ENCODE results near the gene HOXD3.

GRCh38 chr2:176164201-176164600 lies 7.1 kb downstream of the HOXD3 start:
- no peak for TF ChIP-seq POLR2A (IDR thresholded peaks at IDR 0.05)
- TF ChIP-seq, protein P1, sequence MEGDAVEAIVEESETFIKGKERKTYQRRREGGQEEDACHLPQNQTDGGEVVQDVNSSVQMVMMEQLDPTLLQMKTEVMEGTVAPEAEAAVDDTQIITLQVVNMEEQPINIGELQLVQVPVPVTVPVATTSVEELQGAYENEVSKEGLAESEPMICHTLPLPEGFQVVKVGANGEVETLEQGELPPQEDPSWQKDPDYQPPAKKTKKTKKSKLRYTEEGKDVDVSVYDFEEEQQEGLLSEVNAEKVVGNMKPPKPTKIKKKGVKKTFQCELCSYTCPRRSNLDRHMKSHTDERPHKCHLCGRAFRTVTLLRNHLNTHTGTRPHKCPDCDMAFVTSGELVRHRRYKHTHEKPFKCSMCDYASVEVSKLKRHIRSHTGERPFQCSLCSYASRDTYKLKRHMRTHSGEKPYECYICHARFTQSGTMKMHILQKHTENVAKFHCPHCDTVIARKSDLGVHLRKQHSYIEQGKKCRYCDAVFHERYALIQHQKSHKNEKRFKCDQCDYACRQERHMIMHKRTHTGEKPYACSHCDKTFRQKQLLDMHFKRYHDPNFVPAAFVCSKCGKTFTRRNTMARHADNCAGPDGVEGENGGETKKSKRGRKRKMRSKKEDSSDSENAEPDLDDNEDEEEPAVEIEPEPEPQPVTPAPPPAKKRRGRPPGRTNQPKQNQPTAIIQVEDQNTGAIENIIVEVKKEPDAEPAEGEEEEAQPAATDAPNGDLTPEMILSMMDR (IDR thresholded peaks at IDR 0.05): no peak

All from Peyer's patch (tissue), 4 donors.